ENCODE results near the gene TSPAN31.

Gene TSPAN31

GRCh38 chr12:57722716-57723629 is 21.9 kb upstream of the TSPAN31 start:
- DNase-seq = no peak

- no peak for DNase-seq
Observed at GRCh38 chr12:57723630-57723962, 21.2 kb upstream of the TSPAN31 start.

GRCh38 chr12:57724003-57724935 is 20.6 kb upstream of the TSPAN31 start:
- no peak for DNase-seq

- no peak for DNase-seq
Observed at GRCh38 chr12:57724936-57725740, 19.7 kb upstream of the TSPAN31 start.

- DNase-seq = no peak
Observed at GRCh38 chr12:57725851-57726150, 19.0 kb upstream of the TSPAN31 start.

- DNase-seq = peak; percentile 54
Observed at GRCh38 chr12:57726151-57726883, 18.5 kb upstream of the TSPAN31 start.

- DNase-seq = no peak
Observed at GRCh38 chr12:57726884-57727757, 17.7 kb upstream of the TSPAN31 start.

GRCh38 chr12:57727758-57728395 is 17.0 kb upstream of the TSPAN31 start:
- no peak for DNase-seq

- no peak for DNase-seq
Observed at GRCh38 chr12:57729321-57729844, 15.5 kb upstream of the TSPAN31 start.

- DNase-seq = no peak
Observed at GRCh38 chr12:57730336-57731067, 14.3 kb upstream of the TSPAN31 start.

GRCh38 chr12:57731411-57732080 is 13.3 kb upstream of the TSPAN31 start:
- DNase-seq = no peak

- DNase-seq = no peak
Observed at GRCh38 chr12:57732270-57732669, 12.6 kb upstream of the TSPAN31 start.

- no peak for DNase-seq
Observed at GRCh38 chr12:57732726-57733593, 11.9 kb upstream of the TSPAN31 start.

GRCh38 chr12:57733928-57734327 is 10.9 kb upstream of the TSPAN31 start:
- DNase-seq = no peak

- DNase-seq = no peak
Observed at GRCh38 chr12:57734591-57734990, 10.2 kb upstream of the TSPAN31 start.

GRCh38 chr12:57735198-57735855 is 9.5 kb upstream of the TSPAN31 start:
- DNase-seq = peak; percentile 15

- no peak for DNase-seq
Observed at GRCh38 chr12:57735952-57736740, 8.7 kb upstream of the TSPAN31 start.
